ENCODE data around the gene FRMD3. TPM values are rescaled to one million over a fixed set of nuclear protein-coding genes. Genes with fewer than 3 reads are reported as not detected.

FRMD3 gene
- total RNA-seq, 2 experiments from 2014 or later = 0.62 to 1.1 TPM

GRCh38 chr9:83285445-83286225, 252.6 kb downstream of the FRMD3 start:
- POLR2A ChIA-PET = no interaction called here
- H3K36me3 Mint-ChIP-seq (ENCODE audit: low read depth) = no peaks in the 10 kb centered on the region
- CTCF ChIA-PET = no interaction called here
- H3K27me3 Mint-ChIP-seq = no peaks in the 10 kb centered on the region
- H3K4me3 Mint-ChIP-seq = no peak overlapping the region
- no peaks in the 10 kb centered on the region for H3K4me1 Mint-ChIP-seq
- no peaks in the 10 kb centered on the region for H3K9me3 Mint-ChIP-seq
- no peak overlapping the region for H3K27ac Mint-ChIP-seq
- no peak for DNase-seq

GRCh38 chr9:83284746-83285145, 253.5 kb downstream of the FRMD3 start:
- no peak for DNase-seq
- no peak overlapping the region for H3K4me3 Mint-ChIP-seq
- H3K27ac Mint-ChIP-seq = no peak overlapping the region
- H3K4me1 Mint-ChIP-seq = no peaks in the 10 kb centered on the region
- CTCF ChIA-PET = no interaction called here
- no peaks in the 10 kb centered on the region for H3K36me3 Mint-ChIP-seq (ENCODE audit: low read depth)
- POLR2A ChIA-PET = no interaction called here
- no peaks in the 10 kb centered on the region for H3K27me3 Mint-ChIP-seq
- H3K9me3 Mint-ChIP-seq = no peaks in the 10 kb centered on the region

DNA sequence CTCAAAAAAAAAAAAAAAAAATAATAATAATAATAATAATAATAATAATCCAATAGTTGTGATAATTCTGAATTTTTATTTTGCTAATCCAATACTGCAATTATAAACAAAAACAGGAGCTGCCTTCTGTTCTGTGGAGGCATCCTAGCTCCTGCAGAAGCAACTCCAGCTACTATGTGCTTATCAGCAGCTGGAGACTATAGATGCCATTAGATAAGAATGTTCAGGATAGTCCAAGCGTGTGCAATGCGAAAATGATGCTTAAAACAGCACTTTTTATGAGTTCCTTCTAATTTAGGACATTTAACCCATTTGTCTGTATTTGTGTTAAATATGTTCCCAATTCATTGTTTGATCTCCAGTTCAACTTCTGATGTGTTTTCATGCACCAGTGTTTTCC, 254.7 kb downstream of the FRMD3 start:
- H3K9me3 Mint-ChIP-seq = no peaks in the 10 kb centered on the region
- H3K36me3 Mint-ChIP-seq (ENCODE audit: low read depth) = no peaks in the 10 kb centered on the region
- POLR2A ChIA-PET = no interaction called here
- CTCF ChIA-PET = interaction anchor here (0.6 to 0.9 kb wide), 2 partner anchors 13 to 337 kb away, joined by 3 to 4 read pairs; no protein-coding TSS in a partner anchor
- H3K4me3 Mint-ChIP-seq = no peak overlapping the region
- no peak for DNase-seq
- H3K4me1 Mint-ChIP-seq = no peaks in the 10 kb centered on the region
- no peaks in the 10 kb centered on the region for H3K27me3 Mint-ChIP-seq
- no peak overlapping the region for H3K27ac Mint-ChIP-seq

GRCh38 chr9:83281306-83282255, 256.6 kb downstream of the FRMD3 start:
- Mint-ChIP-seq H3K27me3 (no peaks in the 10 kb centered on the region), H3K4me1 (no peaks in the 10 kb centered on the region), H3K9me3 (no peaks in the 10 kb centered on the region), H3K4me3 (no peak overlapping the region), H3K27ac (no peak overlapping the region), H3K36me3 (ENCODE audit: low read depth) (no peaks in the 10 kb centered on the region)
- ChIA-PET POLR2A (no interaction called here), CTCF (no interaction called here)
- no peak for DNase-seq

- H3K4me3 Mint-ChIP-seq = no peak overlapping the region
- DNase-seq = no peak
- ChIA-PET CTCF (no interaction called here), POLR2A (no interaction called here)
- H3K4me1 Mint-ChIP-seq = no peaks in the 10 kb centered on the region
- H3K27ac Mint-ChIP-seq = no peak overlapping the region
- no peaks in the 10 kb centered on the region for H3K36me3 Mint-ChIP-seq (ENCODE audit: low read depth)
- H3K9me3 Mint-ChIP-seq = no peaks in the 10 kb centered on the region
- H3K27me3 Mint-ChIP-seq = no peaks in the 10 kb centered on the region
Observed at GRCh38 chr9:83280790-83281189, 257.4 kb downstream of the FRMD3 start.

DNA sequence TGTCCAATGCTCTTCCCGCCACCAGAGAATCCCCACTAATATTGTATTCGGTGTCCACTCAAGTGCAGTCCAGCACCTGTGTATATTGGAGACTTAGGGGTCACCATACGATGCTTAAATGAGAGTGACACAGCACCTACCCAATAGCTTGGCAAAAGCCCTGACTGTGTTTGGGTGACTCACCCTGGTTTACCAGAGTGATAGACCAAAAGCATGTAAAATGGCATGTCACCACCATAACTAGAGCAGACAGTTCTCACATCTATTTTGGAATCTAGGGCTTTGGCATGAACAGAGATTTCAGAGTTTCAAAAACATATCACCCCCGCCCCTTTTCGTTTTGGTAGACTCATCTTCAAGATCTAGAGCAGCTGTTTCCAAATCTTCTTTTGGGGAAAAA, 257.9 kb downstream of the FRMD3 start:
- no peak overlapping the region for H3K27ac Mint-ChIP-seq
- DNase-seq = no peak
- no peaks in the 10 kb centered on the region for H3K9me3 Mint-ChIP-seq
- ChIA-PET POLR2A (no interaction called here), CTCF (no interaction called here)
- no peaks in the 10 kb centered on the region for H3K4me1 Mint-ChIP-seq
- no peaks in the 10 kb centered on the region for H3K36me3 Mint-ChIP-seq (ENCODE audit: low read depth)
- H3K27me3 Mint-ChIP-seq = no peaks in the 10 kb centered on the region
- H3K4me3 Mint-ChIP-seq = no peak overlapping the region

DNA sequence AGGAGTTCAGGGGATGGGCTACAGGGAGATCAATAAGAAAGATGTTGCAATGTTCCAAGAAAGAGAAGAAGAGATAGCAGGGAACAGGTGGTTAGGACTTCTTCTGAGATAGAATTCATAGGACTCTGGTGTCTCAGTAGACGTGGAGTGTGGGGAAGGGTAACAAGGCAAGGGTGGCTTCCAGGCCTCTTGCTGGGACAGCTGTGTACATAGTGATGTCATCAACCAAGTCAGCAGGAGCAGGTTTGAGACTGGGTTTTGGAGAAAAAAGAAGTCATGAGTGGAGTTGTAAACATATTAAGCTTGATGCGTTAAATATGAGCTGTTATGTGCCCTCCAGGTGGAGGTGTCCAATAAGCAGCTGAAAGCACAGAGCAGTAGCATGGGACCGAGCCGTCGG, 263.4 kb downstream of the FRMD3 start:
- no peaks in the 10 kb centered on the region for H3K27me3 Mint-ChIP-seq
- H3K36me3 Mint-ChIP-seq (ENCODE audit: low read depth) = no peaks in the 10 kb centered on the region
- POLR2A ChIA-PET = no interaction called here
- DNase-seq = no peak
- no peaks in the 10 kb centered on the region for H3K9me3 Mint-ChIP-seq
- CTCF ChIA-PET = interaction anchor here (0.6 kb wide), 2 partner anchors 152 to 629 kb away, joined by 3 to 4 read pairs; no protein-coding TSS in a partner anchor
- H3K27ac Mint-ChIP-seq = no peak overlapping the region
- no peak overlapping the region for H3K4me3 Mint-ChIP-seq
- H3K4me1 Mint-ChIP-seq = no peaks in the 10 kb centered on the region

DNA sequence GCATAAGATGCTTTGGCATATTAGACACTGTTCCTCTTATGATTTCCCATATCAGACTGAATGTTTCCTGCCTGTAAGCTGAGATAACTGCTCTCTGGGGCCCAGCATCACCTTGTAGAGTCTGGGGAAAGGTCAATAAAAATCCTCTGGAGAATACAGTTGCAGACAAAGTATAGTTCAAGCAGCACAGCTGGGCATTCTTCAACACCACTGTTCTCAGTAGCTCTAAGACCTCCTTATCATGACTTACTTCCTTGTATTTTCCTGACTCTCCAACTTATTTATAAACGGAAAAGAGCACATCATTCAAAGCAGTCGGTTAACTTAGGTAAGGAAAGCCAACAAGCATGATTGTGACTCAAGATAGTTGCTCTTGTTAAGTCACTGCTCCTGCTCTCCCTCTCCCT, 266.5 kb downstream of the FRMD3 start:
- H3K27ac Mint-ChIP-seq = no peak overlapping the region
- H3K4me3 Mint-ChIP-seq = no peak overlapping the region
- H3K36me3 Mint-ChIP-seq (ENCODE audit: low read depth) = no peaks in the 10 kb centered on the region
- H3K4me1 Mint-ChIP-seq = no peaks in the 10 kb centered on the region
- POLR2A ChIA-PET = no interaction called here
- CTCF ChIA-PET = no interaction called here
- H3K9me3 Mint-ChIP-seq = no peaks in the 10 kb centered on the region
- H3K27me3 Mint-ChIP-seq = no peaks in the 10 kb centered on the region
- DNase-seq = no peak

GRCh38 chr9:83270116-83270515, 268.1 kb downstream of the FRMD3 start:
- Mint-ChIP-seq H3K4me3 (no peak overlapping the region), H3K27ac (no peak overlapping the region), H3K9me3 (no peaks in the 10 kb centered on the region), H3K4me1 (no peaks in the 10 kb centered on the region), H3K36me3 (ENCODE audit: low read depth) (no peaks in the 10 kb centered on the region), H3K27me3 (no peaks in the 10 kb centered on the region)
- no peak for DNase-seq
- POLR2A ChIA-PET = no interaction called here
- CTCF ChIA-PET = interaction anchor here (0.6 kb wide), 2 partner anchors 17 to 41 kb away, joined by 3 read pairs; no protein-coding TSS in a partner anchor

DNA sequence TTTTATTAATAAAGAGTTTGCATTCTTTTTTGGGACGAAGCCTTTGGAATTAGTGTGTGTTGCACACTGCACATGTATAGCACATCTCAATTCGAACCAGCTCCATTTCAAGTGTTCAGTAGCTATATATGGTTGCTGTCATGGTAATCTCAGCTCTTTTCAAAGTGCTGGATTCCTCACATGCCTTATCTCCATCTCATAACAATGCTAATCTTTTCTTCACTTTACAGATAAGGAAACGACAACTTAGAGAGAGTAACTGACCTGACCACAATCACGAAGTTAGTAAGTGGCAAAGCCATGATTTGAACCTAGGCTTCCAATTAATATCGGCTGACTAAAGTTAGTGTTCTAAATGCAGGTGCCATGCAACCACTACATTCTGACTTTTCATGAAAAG, 270.5 kb downstream of the FRMD3 start:
- Mint-ChIP-seq H3K36me3 (ENCODE audit: low read depth) (no peaks in the 10 kb centered on the region), H3K27ac (no peak overlapping the region), H3K4me3 (no peak overlapping the region), H3K9me3 (no peaks in the 10 kb centered on the region), H3K27me3 (no peaks in the 10 kb centered on the region), H3K4me1 (no peaks in the 10 kb centered on the region)
- CTCF ChIA-PET = no interaction called here
- POLR2A ChIA-PET = no interaction called here
- DNase-seq = no peak

- no peak overlapping the region for H3K4me3 Mint-ChIP-seq
- CTCF ChIA-PET = no interaction called here
- H3K36me3 Mint-ChIP-seq (ENCODE audit: low read depth) = no peaks in the 10 kb centered on the region
- no peak for DNase-seq
- no peaks in the 10 kb centered on the region for H3K27me3 Mint-ChIP-seq
- no peak overlapping the region for H3K27ac Mint-ChIP-seq
- no peaks in the 10 kb centered on the region for H3K9me3 Mint-ChIP-seq
- H3K4me1 Mint-ChIP-seq = no peaks in the 10 kb centered on the region
- POLR2A ChIA-PET = no interaction called here
Observed at GRCh38 chr9:83266666-83267496, 271.3 kb downstream of the FRMD3 start.

DNA sequence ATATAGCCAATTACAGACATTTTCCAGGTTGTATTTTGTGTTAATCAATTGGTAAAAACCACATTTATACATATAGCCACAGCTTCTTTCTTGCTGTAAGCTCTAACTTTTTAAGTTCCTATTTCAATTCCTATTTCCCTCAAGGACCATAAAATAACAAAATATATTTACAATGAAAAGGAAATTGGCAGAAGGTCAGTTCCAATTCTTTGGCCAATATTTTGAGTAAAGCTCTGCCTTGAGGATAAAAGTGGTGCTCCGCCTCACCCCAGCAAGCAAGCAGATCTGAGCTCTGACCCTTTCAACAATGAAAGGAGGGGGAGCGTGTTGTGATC, 271.9 kb downstream of the FRMD3 start:
- DNase-seq = no peak
- Mint-ChIP-seq H3K27me3 (no peaks in the 10 kb centered on the region), H3K4me1 (no peaks in the 10 kb centered on the region), H3K4me3 (no peak overlapping the region), H3K9me3 (no peaks in the 10 kb centered on the region), H3K36me3 (ENCODE audit: low read depth) (no peaks in the 10 kb centered on the region), H3K27ac (no peak overlapping the region)
- CTCF ChIA-PET = no interaction called here
- POLR2A ChIA-PET = no interaction called here

DNA sequence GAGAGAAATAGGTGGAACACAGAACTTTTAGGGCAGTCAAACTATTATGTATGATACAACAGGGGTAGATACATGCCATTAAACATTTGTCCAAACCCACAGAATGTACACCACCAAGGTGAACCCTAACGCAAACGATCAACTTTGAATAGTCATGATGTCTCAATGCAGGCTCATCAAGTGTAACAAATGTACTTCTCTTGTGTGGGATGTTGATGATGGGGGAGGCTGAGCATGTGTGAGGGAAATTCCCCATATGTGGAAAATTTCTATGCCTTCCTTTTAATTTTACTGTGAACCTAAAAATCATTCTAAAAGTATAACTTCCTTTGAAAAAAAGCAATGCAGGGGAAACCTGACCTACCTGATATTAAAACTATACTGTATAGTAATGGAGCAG, 273.9 kb downstream of the FRMD3 start:
- Mint-ChIP-seq H3K4me1 (no peaks in the 10 kb centered on the region), H3K27ac (no peak overlapping the region), H3K27me3 (no peaks in the 10 kb centered on the region), H3K36me3 (ENCODE audit: low read depth) (no peaks in the 10 kb centered on the region), H3K9me3 (no peaks in the 10 kb centered on the region), H3K4me3 (no peak overlapping the region)
- POLR2A ChIA-PET = no interaction called here
- CTCF ChIA-PET = no interaction called here
- no peak for DNase-seq

All from activated CD4-positive, alpha-beta T cell treated with anti-CD3 and anti-CD28 coated beads, Interleukin-2, amount 10 ng/mL, durations not matched to agents 7 days and 5 days (primary cell).